ENCODE results near the gene NR2F1-AS1.

The NR2F1-AS1 gene

GRCh38 chr5:93385655-93386054 is 195.4 kb downstream of the NR2F1-AS1 start:
- DNase-seq (ENCODE audit: low read depth in 3 of 3), result no peak

GRCh38 chr5:93384995-93385394 is 196.0 kb downstream of the NR2F1-AS1 start:
- no peak for DNase-seq (ENCODE audit: low read depth in 3 of 3)

DNA sequence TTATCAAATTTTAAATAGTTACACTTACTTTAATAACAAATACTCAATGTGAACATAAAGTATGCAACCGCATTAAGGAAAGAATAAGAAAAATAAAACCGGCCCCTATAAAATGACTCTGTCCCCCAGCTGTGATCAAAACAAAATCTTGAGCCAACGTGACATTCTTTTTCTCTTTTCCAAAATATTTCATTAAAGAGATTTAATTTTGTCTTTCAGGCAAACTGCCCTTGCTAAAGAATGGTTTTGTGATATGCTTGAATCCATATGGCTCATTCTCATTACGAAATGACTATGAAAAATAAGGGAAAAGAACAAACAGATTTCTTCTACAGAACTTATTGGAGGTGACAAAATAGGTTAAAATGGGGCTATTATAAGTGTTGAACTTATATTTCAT is 197.0 kb downstream of the NR2F1-AS1 start:
- DNase-seq (ENCODE audit: low read depth in 3 of 3), result no peak

DNA sequence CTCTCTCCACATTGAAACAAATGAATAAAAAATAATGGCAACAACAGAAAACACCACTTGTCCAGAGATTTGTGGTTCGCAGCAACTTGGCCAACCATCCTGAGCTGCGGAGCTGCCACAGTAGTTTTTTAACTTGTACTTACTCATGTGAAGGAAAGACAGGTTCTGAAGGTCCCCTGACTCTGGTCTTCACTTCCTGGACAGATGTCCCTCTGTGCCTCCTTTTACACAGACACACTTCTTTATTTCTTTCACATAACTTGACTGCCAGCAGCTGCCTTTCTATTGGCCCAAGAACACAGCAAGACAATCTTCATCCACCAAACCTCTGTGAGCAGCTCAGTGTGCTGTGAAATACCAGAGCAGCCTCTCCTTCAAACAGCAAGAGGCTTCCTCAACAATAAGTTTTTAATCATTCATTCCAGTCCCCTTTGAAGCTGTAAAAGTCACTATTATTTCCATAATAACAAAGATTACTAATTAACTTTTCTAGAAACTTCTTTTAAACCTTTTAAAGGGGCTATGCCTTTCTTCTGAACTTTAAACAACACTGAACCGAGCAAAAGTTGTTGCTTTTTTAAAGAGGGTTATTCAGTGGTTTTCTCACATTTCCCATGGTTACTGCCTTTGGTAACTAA is 198.7 kb downstream of the NR2F1-AS1 start:
- no peak for DNase-seq (ENCODE audit: low read depth in 3 of 3)

DNA sequence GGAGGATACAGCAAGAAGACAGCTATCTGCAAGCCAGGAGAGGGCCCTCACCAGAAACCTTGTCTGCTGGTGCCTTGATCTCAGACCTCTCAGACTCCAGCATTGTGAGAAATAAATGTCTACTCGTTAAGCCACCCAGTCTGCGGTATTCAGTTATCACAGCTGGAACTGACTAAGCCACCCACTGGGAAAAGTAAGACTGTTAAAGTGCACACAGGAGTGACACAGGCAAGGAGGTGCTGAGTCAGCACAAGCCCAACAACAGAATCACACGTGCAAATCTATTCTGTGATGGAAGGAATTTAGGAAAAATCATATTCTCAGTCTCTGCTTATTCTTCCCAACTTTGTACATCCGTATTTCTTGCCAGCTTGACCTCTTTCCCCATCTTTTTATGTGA is 200.0 kb downstream of the NR2F1-AS1 start:
- no peak for DNase-seq (ENCODE audit: low read depth in 3 of 3)

DNA sequence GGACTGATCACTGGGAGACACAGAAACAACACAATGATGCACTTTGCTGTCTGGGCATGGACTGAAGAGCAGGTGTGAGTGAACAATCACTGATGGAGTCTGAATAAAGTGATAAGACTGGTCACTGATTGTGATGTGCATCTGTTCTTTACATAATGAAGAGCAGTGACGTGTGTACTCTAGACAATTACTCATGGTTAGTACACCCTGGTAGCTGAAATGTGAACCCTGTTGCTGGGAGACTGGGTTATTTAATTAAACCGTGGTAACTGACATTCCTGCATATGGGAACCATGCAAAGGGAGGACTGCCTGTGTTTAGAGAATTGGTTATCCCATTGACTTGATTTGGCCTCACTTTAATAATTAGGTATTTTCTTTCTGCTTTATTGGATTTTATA is 202.9 kb downstream of the NR2F1-AS1 start:
- DNase-seq (ENCODE audit: low read depth in 3 of 3), result no peak

- no peak for DNase-seq (ENCODE audit: low read depth in 3 of 3)
Observed at GRCh38 chr5:93371893-93372292, 209.1 kb downstream of the NR2F1-AS1 start.

DNA sequence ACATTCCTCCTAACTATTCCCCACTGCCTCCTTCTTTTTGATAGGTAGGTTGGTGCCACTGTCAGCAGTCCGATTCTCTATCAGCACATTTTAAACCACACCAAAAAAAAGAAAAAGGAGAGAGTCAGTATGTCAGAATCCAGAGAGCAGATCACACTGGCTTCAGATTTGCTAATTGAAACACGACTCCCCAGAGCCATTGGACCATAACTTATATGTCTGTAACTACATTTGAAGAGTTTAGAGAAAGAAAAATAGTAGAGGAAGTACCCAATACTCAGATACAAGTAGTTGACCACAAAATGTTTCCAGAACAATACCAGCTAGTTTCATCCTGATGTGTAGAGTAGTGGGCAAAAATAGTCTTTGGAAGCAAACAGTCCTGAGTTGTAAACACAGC is 216.6 kb downstream of the NR2F1-AS1 start:
- DNase-seq (ENCODE audit: low read depth in 3 of 3), result no peak

- DNase-seq (ENCODE audit: low read depth in 3 of 3), result no peak
Observed at GRCh38 chr5:93360436-93361088, 220.5 kb downstream of the NR2F1-AS1 start.

GRCh38 chr5:93359960-93360305 is 221.1 kb downstream of the NR2F1-AS1 start:
- DNase-seq (ENCODE audit: low read depth in 3 of 3), result no peak
